K562 (cell line): ENCODE results near the gene ERICH6. TPM values are rescaled to one million over a fixed set of nuclear protein-coding genes. Genes with fewer than 3 reads are reported as not detected.

Experiments
- ATF6 ChIP-seq: sonication (generic); formaldehyde crosslinking; IDR thresholded peaks from 2 replicates; pipeline ENCODE4 v1.4.0; 2020; ENCODE audit warnings: mild to moderate bottlenecking, missing genetic modification reagents
- CREB3L1 ChIP-seq: fragments of 450-650 bp; IDR thresholded peaks from 2 replicates; pipeline ENCODE4 v1.6.1; 2014; ENCODE audit warnings: low read depth, mild to moderate bottlenecking, moderate library complexity, borderline replicate concordance
- HMGXB4 ChIP-seq: sonication (generic); formaldehyde crosslinking; IDR thresholded peaks from 2 replicates; pipeline ENCODE4 v1.8.1; 2023; ENCODE audit warnings: mild to moderate bottlenecking, missing genetic modification reagents
- HNRNPL ChIP-seq: fragments of 200-400 bp; formaldehyde crosslinking; IDR thresholded peaks from 2 replicates; pipeline ENCODE4 v1.6.1; 2017; ENCODE audit warnings: low read depth, mild to moderate bottlenecking, low read length
- KLF16 ChIP-seq: IDR thresholded peaks from 2 replicates; pipeline ENCODE4 v1.6.1; 2016; ENCODE audit warnings: antibody characterized with exemption
- MLLT1 ChIP-seq, 2 experiments: fragments of 450-650 bp; IDR thresholded peaks; 2 replicates each; pipeline ENCODE4 v1.6.1; 2016
- MLX ChIP-seq, 2 experiments: fragments of 450-650 bp in 1 of 2; sonication (generic) in 1 of 2; formaldehyde crosslinking; conservative IDR thresholded peaks; 2 replicates each; pipeline versions ENCODE4 v1.4.0 to v1.8.1; 2020 to 2022; ENCODE audit warnings: mild to moderate bottlenecking in 1 of 2, missing genetic modification reagents in 1 of 2
- PRPF4 ChIP-seq: fragments of 200-400 bp; formaldehyde crosslinking; IDR thresholded peaks from one replicate; pipeline ENCODE4 v1.6.1; 2017; ENCODE audit warnings: low read length, low read depth, mild to moderate bottlenecking; ENCODE audit not compliant: insufficient read depth, poor library complexity, severe bottlenecking
- PTBP1 ChIP-seq: fragments of 200-400 bp; formaldehyde crosslinking; IDR thresholded peaks from 2 replicates; pipeline ENCODE4 v1.6.1; 2017; ENCODE audit warnings: low read depth, low read length
- TFE3 ChIP-seq: fragments of 450-650 bp; formaldehyde crosslinking; IDR thresholded peaks from 2 replicates; pipeline ENCODE4 v1.4.0; 2020; ENCODE audit warnings: mild to moderate bottlenecking, mixed read lengths
- THRA ChIP-seq: fragments of 450-650 bp; IDR thresholded peaks from 2 replicates; pipeline ENCODE4 v1.6.1; 2017; ENCODE audit warnings: mild to moderate bottlenecking, moderate library complexity
- ZC3H4 ChIP-seq: sonication (generic); formaldehyde crosslinking; IDR thresholded peaks from 2 replicates; pipeline ENCODE4 v1.9.0; 2021; ENCODE audit warnings: missing genetic modification reagents, borderline replicate concordance
- ZNF224 ChIP-seq: sonication (generic); formaldehyde crosslinking; IDR thresholded peaks from 2 replicates; pipeline ENCODE4 v1.8.0; 2022; ENCODE audit warnings: mild to moderate bottlenecking, missing genetic modification reagents
- ZNF3 ChIP-seq: fragments of 250-450 bp; sonication (Bioruptor Pico); IDR thresholded peaks from 2 replicates; pipeline ENCODE4 v1.5.0; 2021; ENCODE audit warnings: mild to moderate bottlenecking, moderate library complexity
- ZNF644 ChIP-seq: fragments of 200-800 bp; sonication (Bioruptor generic); IDR thresholded peaks from 2 replicates; pipeline ENCODE4 v1.6.1; 2016; ENCODE audit warnings: low read depth, missing genetic modification characterization, missing compliant biosample characterization
- polyA plus RNA-seq, 8 experiments: library from polyadenylated mRNA; depleted of rRNA in 4 of 8; stranded (reverse) in 5 of 8; unstranded in 3 of 8; fragments of >200 nt; fragmentation: Nextera tagmentation in 2 of 8; fragmentation: Illumina TruSeq in 1 of 8; extraction: Ambion mirVana in 2 of 8; extraction: Trizol in 1 of 8; gene quantifications; 2 replicates each; pipeline versions ENCODE4 v1.2.1 to v1.2.3, GENCODE V29; 2011 to 2014; ENCODE audit warnings: inconsistent platforms in 1 of 8, missing spikeins in 1 of 8
- total RNA-seq, 7 experiments: library from RNA; depleted of rRNA in 6 of 7; stranded (reverse); fragments of >200 nt in 6 of 7; fragmentation: Illumina TruSeq in 2 of 7; extraction: Trizol in 2 of 7; gene quantifications; 2 replicates each; pipeline versions ENCODE4 v1.2.1 to v1.2.3, GENCODE V29; 2011 to 2021; ENCODE audit warnings: low replicate concordance in 1 of 7

ERICH6 gene
- total and polyA plus RNA-seq, 9 of the 15 experiments (the other 6 are each of a cell fraction or from before 2014, with no cell fraction given) = not detected

GRCh38 chr3:150737874-150738679 is 34.4 kb upstream of the ERICH6 start (continued):
- TF ChIP-seq ATF6 = no peak
- no peak for TF ChIP-seq CREB3L1
- TF ChIP-seq HNRNPL = no peak
- no peak for TF ChIP-seq PRPF4
- peak; percentile 81; the same call in 1 of the 2 replicates for TF ChIP-seq KLF16
- TF ChIP-seq MLX (CRISPR knock-in tag; conservative IDR thresholded peaks at IDR 0.05) = no peak
- no peak for TF ChIP-seq ZC3H4 (CRISPR knock-in tag)
- TF ChIP-seq ZNF644 (tag) = no peak; the same call in 1 of the 2 replicates
- TF ChIP-seq PTBP1 = no peak
- no peak for TF ChIP-seq THRA
- TF ChIP-seq HMGXB4 = no peak
- TF ChIP-seq ZNF224 = no peak
- TF ChIP-seq ZNF3 = no peak
- no peak for TF ChIP-seq MLLT1 (IDR thresholded peaks at IDR 0.05)
- TF ChIP-seq TFE3 (CRISPR knock-in tag) = no peak
